HCT116 (cell line): Measurements from ENCODE around the gene COASY. TPM values are rescaled to one million over a fixed set of nuclear protein-coding genes. Genes with fewer than 3 reads are reported as not detected.

Experiments
- ATF3 ChIP-seq: IDR thresholded peaks from 2 replicates; pipeline ENCODE4 v1.6.1; 2012
- EZH2 ChIP-seq: fragments of 200-600 bp; sonication (generic); IDR thresholded peaks from 2 replicates; pipeline ENCODE4 v1.6.1; 2017; ENCODE audit warnings: antibody characterized with exemption, mixed run types
- JUND ChIP-seq: IDR thresholded peaks from 2 replicates; pipeline ENCODE4 v1.6.1; 2012
- MAX ChIP-seq: IDR thresholded peaks from 2 replicates; pipeline ENCODE4 v1.6.1; 2012
- POLR2AphosphoS5 ChIP-seq: IDR thresholded peaks from 2 replicates; pipeline ENCODE4 v1.6.1; 2011; ENCODE audit warnings: mild to moderate bottlenecking, low read depth, low read length, moderate library complexity
- RAD21 ChIP-seq: IDR thresholded peaks from 2 replicates; pipeline ENCODE4 v1.6.1; 2012; ENCODE audit warnings: low read depth, mild to moderate bottlenecking
- REST ChIP-seq: IDR thresholded peaks from 2 replicates; pipeline ENCODE4 v1.6.1; 2012; ENCODE audit warnings: low read depth
- total RNA-seq: library from RNA; stranded (reverse); gene quantifications from one replicate; pipeline ENCODE4 v1.2.1, GENCODE V29; 2021; ENCODE audit not compliant: unreplicated experiment
- TF ChIP-seq, protein P1 (sequence below): IDR thresholded peaks from 2 replicates; pipeline ENCODE4 v1.6.1; 2011; ENCODE audit warnings: mild to moderate bottlenecking, low read length, moderate library complexity; ENCODE audit not compliant: insufficient replicate concordance; ENCODE audit errors: extremely low read depth

Gene COASY
- total RNA-seq, 1 experiment from 2014 or later = 137 TPM

- no peak for TF ChIP-seq REST
- TF ChIP-seq, protein P1, sequence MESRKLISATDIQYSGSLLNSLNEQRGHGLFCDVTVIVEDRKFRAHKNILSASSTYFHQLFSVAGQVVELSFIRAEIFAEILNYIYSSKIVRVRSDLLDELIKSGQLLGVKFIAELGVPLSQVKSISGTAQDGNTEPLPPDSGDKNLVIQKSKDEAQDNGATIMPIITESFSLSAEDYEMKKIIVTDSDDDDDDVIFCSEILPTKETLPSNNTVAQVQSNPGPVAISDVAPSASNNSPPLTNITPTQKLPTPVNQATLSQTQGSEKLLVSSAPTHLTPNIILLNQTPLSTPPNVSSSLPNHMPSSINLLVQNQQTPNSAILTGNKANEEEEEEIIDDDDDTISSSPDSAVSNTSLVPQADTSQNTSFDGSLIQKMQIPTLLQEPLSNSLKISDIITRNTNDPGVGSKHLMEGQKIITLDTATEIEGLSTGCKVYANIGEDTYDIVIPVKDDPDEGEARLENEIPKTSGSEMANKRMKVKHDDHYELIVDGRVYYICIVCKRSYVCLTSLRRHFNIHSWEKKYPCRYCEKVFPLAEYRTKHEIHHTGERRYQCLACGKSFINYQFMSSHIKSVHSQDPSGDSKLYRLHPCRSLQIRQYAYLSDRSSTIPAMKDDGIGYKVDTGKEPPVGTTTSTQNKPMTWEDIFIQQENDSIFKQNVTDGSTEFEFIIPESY = no peak
- no peak for TF ChIP-seq RAD21
- no peak for TF ChIP-seq MAX
- no peak for TF ChIP-seq ATF3
- no peak for TF ChIP-seq POLR2AphosphoS5
- TF ChIP-seq EZH2 = no peak
- no peak for TF ChIP-seq JUND
Observed at GRCh38 chr17:42522798-42523278, 39.1 kb upstream of the COASY start (continued).
